ENCODE data around the gene ASTN1.

ASTN1 gene

DNA sequence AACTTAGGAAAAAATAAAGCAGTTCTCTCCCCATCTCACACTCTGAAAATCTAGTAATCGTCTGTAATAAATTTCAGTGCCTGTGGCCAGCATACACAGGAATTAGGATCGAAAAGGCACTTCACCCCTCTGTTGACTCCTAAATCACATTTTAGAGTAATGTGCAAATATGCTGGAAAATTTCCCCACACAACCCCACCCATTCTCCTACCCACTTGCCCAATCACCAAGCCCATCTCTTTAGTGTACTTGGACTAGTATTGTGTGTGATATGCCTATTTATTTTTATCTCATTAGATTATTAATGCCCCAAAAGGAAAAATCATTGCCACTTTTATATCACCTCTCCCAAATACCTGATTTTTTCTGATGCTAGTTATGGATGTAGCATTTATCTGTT is 323.3 kb downstream of the ASTN1 start:
- H3K9me2 ChIP-seq (replicated peaks; ENCODE audit: low read depth, low read length) = no peaks in the 10 kb centered on the region
- TF ChIP-seq EZH2phosphoT487 (IDR thresholded peaks at IDR 0.05; ENCODE audit: borderline replicate concordance) = no peak
- TF ChIP-seq, protein P1, sequence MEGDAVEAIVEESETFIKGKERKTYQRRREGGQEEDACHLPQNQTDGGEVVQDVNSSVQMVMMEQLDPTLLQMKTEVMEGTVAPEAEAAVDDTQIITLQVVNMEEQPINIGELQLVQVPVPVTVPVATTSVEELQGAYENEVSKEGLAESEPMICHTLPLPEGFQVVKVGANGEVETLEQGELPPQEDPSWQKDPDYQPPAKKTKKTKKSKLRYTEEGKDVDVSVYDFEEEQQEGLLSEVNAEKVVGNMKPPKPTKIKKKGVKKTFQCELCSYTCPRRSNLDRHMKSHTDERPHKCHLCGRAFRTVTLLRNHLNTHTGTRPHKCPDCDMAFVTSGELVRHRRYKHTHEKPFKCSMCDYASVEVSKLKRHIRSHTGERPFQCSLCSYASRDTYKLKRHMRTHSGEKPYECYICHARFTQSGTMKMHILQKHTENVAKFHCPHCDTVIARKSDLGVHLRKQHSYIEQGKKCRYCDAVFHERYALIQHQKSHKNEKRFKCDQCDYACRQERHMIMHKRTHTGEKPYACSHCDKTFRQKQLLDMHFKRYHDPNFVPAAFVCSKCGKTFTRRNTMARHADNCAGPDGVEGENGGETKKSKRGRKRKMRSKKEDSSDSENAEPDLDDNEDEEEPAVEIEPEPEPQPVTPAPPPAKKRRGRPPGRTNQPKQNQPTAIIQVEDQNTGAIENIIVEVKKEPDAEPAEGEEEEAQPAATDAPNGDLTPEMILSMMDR (conservative IDR thresholded peaks at IDR 0.05; ENCODE audit: low read length) = no peak
- H3K36me3 ChIP-seq (ENCODE audit: insufficient read depth, low read length) = no peaks in the 10 kb centered on the region
- H2AFZ ChIP-seq (ENCODE audit: low read length) = no peak overlapping the region
- no peaks in the 10 kb centered on the region for H3F3A ChIP-seq (ENCODE audit: low read depth)
- H3K4me1 ChIP-seq (ENCODE audit: insufficient read depth, low read length, poor library complexity, severe bottlenecking) = no peaks in the 10 kb centered on the region
- no peaks in the 10 kb centered on the region for H4K20me1 ChIP-seq (ENCODE audit: insufficient read depth, low read length, poor library complexity, severe bottlenecking)
- no peaks in the 10 kb centered on the region for H3K27me3 ChIP-seq (ENCODE audit: insufficient read depth, low read length, poor library complexity, severe bottlenecking)
- H3K4me3 ChIP-seq (ENCODE audit: low read length, poor library complexity, severe bottlenecking) = no peak overlapping the region
- no peaks in the 10 kb centered on the region for H3K9me3 ChIP-seq (ENCODE audit: insufficient read depth, low read depth, low read length)
- no peaks in the 10 kb centered on the region for H3K79me2 ChIP-seq (ENCODE audit: insufficient read depth, low read length)
- no peak overlapping the region for H3K9ac ChIP-seq (ENCODE audit: low read depth, low read length, poor library complexity, severe bottlenecking)
- H3K4me2 ChIP-seq (ENCODE audit: low read depth, low read length, poor library complexity, severe bottlenecking) = no peak overlapping the region

DNA sequence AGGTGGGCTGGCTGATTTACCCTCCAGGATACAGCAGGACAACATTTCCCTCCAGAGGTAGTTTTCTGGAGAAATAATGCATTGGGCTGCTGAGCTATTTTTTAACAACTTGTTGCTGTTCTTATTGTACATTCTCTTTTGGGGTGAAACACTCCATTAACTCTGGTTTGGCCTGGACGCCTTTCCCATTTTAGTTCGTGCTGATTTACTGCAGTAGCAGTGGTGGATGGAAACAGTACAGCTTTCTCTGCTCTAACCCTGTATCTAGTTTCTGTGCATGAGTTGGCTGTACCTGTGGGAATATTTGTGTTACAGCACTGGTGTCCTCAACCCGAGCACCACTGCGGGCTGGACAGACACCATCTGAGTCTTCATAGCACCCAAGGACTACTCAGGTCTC is 325.3 kb downstream of the ASTN1 start:
- no peaks in the 10 kb centered on the region for H3K36me3 ChIP-seq (ENCODE audit: insufficient read depth, low read length)
- no peaks in the 10 kb centered on the region for H3K27me3 ChIP-seq (ENCODE audit: insufficient read depth, low read length, poor library complexity, severe bottlenecking)
- no peak overlapping the region for H3K4me2 ChIP-seq (ENCODE audit: low read depth, low read length, poor library complexity, severe bottlenecking)

DNA sequence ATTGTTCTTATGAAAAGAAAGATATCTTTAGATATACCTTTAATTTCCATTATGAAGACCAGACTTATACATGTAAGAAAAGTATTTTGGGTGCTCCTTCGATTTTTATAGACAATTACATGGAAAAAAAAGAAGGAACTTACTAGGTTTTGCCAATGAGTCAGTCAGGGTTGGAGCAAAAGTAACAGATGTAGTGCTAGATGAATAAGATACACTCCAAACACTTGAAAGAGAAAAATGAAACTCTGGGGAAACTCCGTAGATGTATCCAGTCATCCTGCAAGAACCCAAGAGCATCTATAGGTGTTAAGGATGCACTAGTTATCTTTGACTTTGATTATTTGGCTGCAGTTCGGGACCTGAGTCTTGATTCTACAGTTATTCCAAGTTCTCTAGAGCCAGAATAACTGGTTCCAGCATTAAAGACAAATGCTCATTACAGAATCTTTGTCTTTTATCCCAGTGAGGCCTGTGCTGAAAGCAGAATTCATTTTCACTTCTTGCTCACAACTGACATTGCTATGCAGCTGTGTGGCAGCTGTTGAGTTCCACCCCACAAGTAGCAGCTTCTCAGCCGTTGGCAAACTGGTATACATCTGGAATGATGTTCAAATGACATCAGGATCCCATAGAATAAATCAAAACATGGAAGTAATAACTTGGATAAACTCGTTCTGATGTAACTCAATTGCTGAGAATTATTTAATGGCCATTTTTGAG is 326.1 kb downstream of the ASTN1 start:
- Histone ChIP-seq H4K20me1 (ENCODE audit: insufficient read depth, low read length, poor library complexity, severe bottlenecking) (no peaks in the 10 kb centered on the region), H3K9me2 (replicated peaks; ENCODE audit: low read depth, low read length) (no peaks in the 10 kb centered on the region), H3K4me2 (ENCODE audit: low read depth, low read length, poor library complexity, severe bottlenecking) (no peak overlapping the region), H3K9me3 (ENCODE audit: insufficient read depth, low read depth, low read length) (no peaks in the 10 kb centered on the region), H3K4me3 (ENCODE audit: low read length, poor library complexity, severe bottlenecking) (no peak overlapping the region), H3K36me3 (ENCODE audit: insufficient read depth, low read length) (no peaks in the 10 kb centered on the region), H3K4me1 (ENCODE audit: insufficient read depth, low read length, poor library complexity, severe bottlenecking) (no peaks in the 10 kb centered on the region), H3F3A (ENCODE audit: low read depth) (no peaks in the 10 kb centered on the region), H2AFZ (ENCODE audit: low read length) (no peak overlapping the region), H3K79me2 (ENCODE audit: insufficient read depth, low read length) (no peaks in the 10 kb centered on the region), H3K9ac (ENCODE audit: low read depth, low read length, poor library complexity, severe bottlenecking) (no peak overlapping the region), H3K27me3 (ENCODE audit: insufficient read depth, low read length, poor library complexity, severe bottlenecking) (no peaks in the 10 kb centered on the region)
- no peak for TF ChIP-seq EZH2phosphoT487 (IDR thresholded peaks at IDR 0.05; ENCODE audit: borderline replicate concordance)
- TF ChIP-seq, protein P1 (conservative IDR thresholded peaks at IDR 0.05; ENCODE audit: low read length) = no peak

More for the DNA sequence above, 325.3 kb downstream of the ASTN1 start:
- no peaks in the 10 kb centered on the region for H3K9me3 ChIP-seq (ENCODE audit: insufficient read depth, low read depth, low read length)
- H3K9ac ChIP-seq (ENCODE audit: low read depth, low read length, poor library complexity, severe bottlenecking) = no peak overlapping the region
- H3K4me3 ChIP-seq (ENCODE audit: low read length, poor library complexity, severe bottlenecking) = no peak overlapping the region
- no peak overlapping the region for H2AFZ ChIP-seq (ENCODE audit: low read length)
- no peaks in the 10 kb centered on the region for H3K79me2 ChIP-seq (ENCODE audit: insufficient read depth, low read length)
- no peaks in the 10 kb centered on the region for H3K9me2 ChIP-seq (replicated peaks; ENCODE audit: low read depth, low read length)
- H3K4me1 ChIP-seq (ENCODE audit: insufficient read depth, low read length, poor library complexity, severe bottlenecking) = no peaks in the 10 kb centered on the region
- TF ChIP-seq, protein P1 (conservative IDR thresholded peaks at IDR 0.05; ENCODE audit: low read length) = no peak
- TF ChIP-seq EZH2phosphoT487 (IDR thresholded peaks at IDR 0.05; ENCODE audit: borderline replicate concordance) = no peak
- H4K20me1 ChIP-seq (ENCODE audit: insufficient read depth, low read length, poor library complexity, severe bottlenecking) = no peaks in the 10 kb centered on the region
- no peaks in the 10 kb centered on the region for H3F3A ChIP-seq (ENCODE audit: low read depth)

Data from Loucy (cell line).